Measurements from ENCODE around the gene TXNL4A.

Gene TXNL4A

GRCh38 chr18:79989195-79989497 is 783 bp upstream of the TXNL4A start:
- peak overlapping the region; percentile 98 for H3K4me3 ChIP-seq (ENCODE audit: low read depth, low read length)
- no peak for DNase-seq (ENCODE audit: low read depth)
- TF ChIP-seq, protein P1, sequence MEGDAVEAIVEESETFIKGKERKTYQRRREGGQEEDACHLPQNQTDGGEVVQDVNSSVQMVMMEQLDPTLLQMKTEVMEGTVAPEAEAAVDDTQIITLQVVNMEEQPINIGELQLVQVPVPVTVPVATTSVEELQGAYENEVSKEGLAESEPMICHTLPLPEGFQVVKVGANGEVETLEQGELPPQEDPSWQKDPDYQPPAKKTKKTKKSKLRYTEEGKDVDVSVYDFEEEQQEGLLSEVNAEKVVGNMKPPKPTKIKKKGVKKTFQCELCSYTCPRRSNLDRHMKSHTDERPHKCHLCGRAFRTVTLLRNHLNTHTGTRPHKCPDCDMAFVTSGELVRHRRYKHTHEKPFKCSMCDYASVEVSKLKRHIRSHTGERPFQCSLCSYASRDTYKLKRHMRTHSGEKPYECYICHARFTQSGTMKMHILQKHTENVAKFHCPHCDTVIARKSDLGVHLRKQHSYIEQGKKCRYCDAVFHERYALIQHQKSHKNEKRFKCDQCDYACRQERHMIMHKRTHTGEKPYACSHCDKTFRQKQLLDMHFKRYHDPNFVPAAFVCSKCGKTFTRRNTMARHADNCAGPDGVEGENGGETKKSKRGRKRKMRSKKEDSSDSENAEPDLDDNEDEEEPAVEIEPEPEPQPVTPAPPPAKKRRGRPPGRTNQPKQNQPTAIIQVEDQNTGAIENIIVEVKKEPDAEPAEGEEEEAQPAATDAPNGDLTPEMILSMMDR (IDR thresholded peaks at IDR 0.05; ENCODE audit: low read depth, low read length, missing control alignments) = no peak

- peak overlapping the region; percentile 98 for H3K4me3 ChIP-seq (ENCODE audit: low read depth, low read length)
- DNase-seq (ENCODE audit: low read depth) = no peak
- TF ChIP-seq, protein P1 (IDR thresholded peaks at IDR 0.05; ENCODE audit: low read depth, low read length, missing control alignments) = peak; percentile 34
Measured at GRCh38 chr18:79988071-79988450, 302 bp downstream of the TXNL4A start.

DNA sequence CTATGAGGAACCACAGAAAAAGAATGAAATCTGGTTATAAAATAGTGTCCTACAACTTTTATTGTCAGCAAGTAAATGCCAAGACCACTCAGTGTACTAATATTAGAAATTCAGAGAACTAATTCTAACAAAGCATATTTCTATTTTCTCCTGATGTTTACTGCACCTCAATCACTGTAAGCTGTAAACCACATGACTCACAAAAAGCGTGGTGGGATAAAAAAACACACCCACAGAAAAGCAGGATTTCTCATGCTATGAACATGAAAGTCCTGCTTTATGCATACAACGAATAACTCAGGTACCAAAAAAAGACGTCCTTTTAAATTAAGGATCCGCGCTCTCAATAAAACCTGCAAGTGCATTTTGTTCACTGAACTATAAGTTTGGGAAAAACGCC is 797 bp downstream of the TXNL4A start:
- peak overlapping the region; percentile 98 for H3K4me3 ChIP-seq (ENCODE audit: low read depth, low read length)
- DNase-seq (ENCODE audit: low read depth) = no peak

DNA sequence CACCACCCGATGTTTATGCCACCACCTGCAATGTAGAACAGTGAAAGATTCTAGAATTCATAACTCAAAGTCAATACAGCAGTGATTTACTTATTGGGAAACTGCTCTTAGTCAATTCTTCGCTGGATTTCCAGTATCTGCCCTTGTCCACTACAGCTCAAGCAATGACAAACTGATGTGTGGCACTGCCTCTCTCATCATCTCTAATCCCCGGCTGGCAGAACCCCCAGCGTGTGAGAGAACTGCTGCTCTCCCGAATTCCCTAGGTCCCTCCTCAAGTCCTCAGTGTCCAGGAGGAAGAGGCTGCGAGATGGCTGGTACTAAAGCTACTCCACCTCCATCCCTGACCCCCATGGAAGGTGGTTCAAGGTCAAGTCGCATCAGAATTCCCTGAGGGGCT is 1.6 kb downstream of the TXNL4A start:
- TF ChIP-seq, protein P1 (IDR thresholded peaks at IDR 0.05; ENCODE audit: low read depth, low read length, missing control alignments) = no peak
- no peak for DNase-seq (ENCODE audit: low read depth)
- H3K4me3 ChIP-seq (ENCODE audit: low read depth, low read length) = peak overlapping the region; percentile 98

More for the DNA sequence above, 797 bp downstream of the TXNL4A start:
- TF ChIP-seq, protein P1 (IDR thresholded peaks at IDR 0.05; ENCODE audit: low read depth, low read length, missing control alignments) = no peak

DNA sequence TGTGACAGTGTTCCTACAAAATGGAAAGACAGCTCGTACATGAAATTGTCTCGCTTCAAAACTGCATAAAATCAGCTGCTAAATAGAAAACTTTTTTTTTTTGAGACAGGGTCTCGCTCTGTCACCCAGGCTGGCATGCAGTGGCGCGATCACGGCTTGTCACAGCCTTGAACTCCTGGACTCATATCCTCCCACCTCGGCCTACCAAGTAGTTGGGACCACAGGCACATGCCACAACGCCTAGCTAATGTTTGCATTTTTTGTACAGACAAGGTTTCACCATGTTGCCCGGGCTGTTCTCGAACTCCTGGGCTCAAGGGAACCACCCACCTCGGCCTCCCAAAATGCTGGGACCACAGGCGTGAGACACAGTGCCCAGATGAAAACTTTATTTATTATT is 3.2 kb downstream of the TXNL4A start:
- no peak overlapping the region for H3K4me3 ChIP-seq (ENCODE audit: low read depth, low read length)
- DNase-seq (ENCODE audit: low read depth) = no peak
- TF ChIP-seq, protein P1 (IDR thresholded peaks at IDR 0.05; ENCODE audit: low read depth, low read length, missing control alignments) = no peak

DNA sequence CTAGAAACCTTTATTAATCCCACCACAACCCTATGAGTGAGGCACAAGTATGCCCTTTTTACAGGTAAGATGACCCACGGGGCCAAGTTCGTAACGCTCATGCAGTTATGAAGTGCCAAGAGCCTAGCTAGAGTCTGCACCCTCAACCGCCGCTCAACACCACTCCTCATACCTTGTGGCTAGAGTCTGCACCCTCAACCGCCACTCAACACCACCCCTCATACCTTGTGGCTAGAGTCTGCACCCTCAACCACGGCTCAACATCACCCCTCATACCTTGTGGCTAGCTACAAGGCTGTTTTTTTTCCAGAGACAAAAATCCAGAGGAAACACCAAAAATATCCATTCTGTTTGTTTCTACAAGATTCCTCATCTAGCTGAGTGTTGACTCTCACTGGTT is 4.6 kb downstream of the TXNL4A start:
- DNase-seq (ENCODE audit: low read depth) = no peak
- TF ChIP-seq, protein P1 (IDR thresholded peaks at IDR 0.05; ENCODE audit: low read depth, low read length, missing control alignments) = no peak
- H3K4me3 ChIP-seq (ENCODE audit: low read depth, low read length) = no peak overlapping the region

DNA sequence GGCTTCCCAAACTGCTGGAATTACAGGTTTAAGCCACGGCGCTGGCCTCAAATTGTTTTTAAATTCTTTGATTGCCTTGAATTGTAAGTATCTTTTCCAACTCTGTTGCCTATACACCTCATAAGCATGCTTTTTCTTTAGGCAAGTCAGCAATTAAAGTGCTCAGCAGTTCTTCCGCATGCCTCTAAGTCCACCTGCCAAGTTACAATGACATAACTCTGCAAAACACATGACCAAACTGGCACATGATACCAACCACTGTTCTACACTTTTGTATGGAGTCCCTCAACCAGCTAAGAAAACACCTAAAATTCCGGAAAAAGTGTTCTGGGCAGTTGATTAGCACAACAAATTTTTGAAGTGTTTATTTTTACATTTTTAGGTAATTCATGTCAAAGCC is 5.1 kb downstream of the TXNL4A start:
- no peak for DNase-seq (ENCODE audit: low read depth)
- no peak overlapping the region for H3K4me3 ChIP-seq (ENCODE audit: low read depth, low read length)
- TF ChIP-seq, protein P1 (IDR thresholded peaks at IDR 0.05; ENCODE audit: low read depth, low read length, missing control alignments) = no peak
